BJ (cell line): ENCODE measurements around the gene EXOC3. TPM values are rescaled to one million over a fixed set of nuclear protein-coding genes. Genes with fewer than 3 reads are reported as not detected.

Experiments used
- CTCF ChIA-PET: fragments of 350-600 bp; formaldehyde crosslinking; extraction: SDS; loops from one replicate; lab custom pipeline; 2021; ENCODE audit warnings: antibody characterized with exemption, inconsistent platforms; lab: Yijun Ruan, JAX
- POLR2A ChIA-PET: fragments of 300-600 bp; sonication (Branson Sonifier 250); formaldehyde crosslinking; extraction: SDS; loops from one replicate; lab custom pipeline; 2021; ENCODE audit warnings: antibody characterized with exemption; lab: Charles Lee
- DNase-seq: peaks from one replicate; pipeline ENCODE4 v3.0.0-alpha.2; 2011; ENCODE audit warnings: low read depth
- H3K27me3 ChIP-seq: 2 replicates; pipeline ENCODE4 v1.6.0; 2011; ENCODE audit warnings: low read length; ENCODE audit not compliant: control insufficient read depth, insufficient read depth
- H3K36me3 ChIP-seq: 2 replicates; pipeline ENCODE4 v1.5.1; 2011; ENCODE audit warnings: low read length; ENCODE audit not compliant: control insufficient read depth, insufficient read depth
- H3K4me3 ChIP-seq: 2 replicates; pipeline ENCODE4 v1.5.1; 2011; ENCODE audit warnings: low read depth, mild to moderate bottlenecking, control low read depth, low read length
- polyA plus RNA-seq: library from polyadenylated mRNA; depleted of rRNA; stranded (reverse); fragments of >200 nt; gene quantifications from 2 replicates; pipeline ENCODE4 v1.2.3, GENCODE V29; 2011
- TF ChIP-seq, protein P1 (sequence below): IDR thresholded peaks from 2 replicates; pipeline ENCODE4 v1.5.1; 2011; ENCODE audit warnings: low read depth, mild to moderate bottlenecking, control low read depth, inconsistent platforms, low read length, moderate library complexity; ENCODE audit not compliant: insufficient read depth

The EXOC3 gene
- polyA plus RNA-seq, 1 experiment: 32.1 TPM

- TF ChIP-seq, protein P1, sequence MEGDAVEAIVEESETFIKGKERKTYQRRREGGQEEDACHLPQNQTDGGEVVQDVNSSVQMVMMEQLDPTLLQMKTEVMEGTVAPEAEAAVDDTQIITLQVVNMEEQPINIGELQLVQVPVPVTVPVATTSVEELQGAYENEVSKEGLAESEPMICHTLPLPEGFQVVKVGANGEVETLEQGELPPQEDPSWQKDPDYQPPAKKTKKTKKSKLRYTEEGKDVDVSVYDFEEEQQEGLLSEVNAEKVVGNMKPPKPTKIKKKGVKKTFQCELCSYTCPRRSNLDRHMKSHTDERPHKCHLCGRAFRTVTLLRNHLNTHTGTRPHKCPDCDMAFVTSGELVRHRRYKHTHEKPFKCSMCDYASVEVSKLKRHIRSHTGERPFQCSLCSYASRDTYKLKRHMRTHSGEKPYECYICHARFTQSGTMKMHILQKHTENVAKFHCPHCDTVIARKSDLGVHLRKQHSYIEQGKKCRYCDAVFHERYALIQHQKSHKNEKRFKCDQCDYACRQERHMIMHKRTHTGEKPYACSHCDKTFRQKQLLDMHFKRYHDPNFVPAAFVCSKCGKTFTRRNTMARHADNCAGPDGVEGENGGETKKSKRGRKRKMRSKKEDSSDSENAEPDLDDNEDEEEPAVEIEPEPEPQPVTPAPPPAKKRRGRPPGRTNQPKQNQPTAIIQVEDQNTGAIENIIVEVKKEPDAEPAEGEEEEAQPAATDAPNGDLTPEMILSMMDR: no peak
- ChIA-PET POLR2A (no interaction called here), CTCF (interaction anchor here (0.9 to 3.0 kb wide), 2 partner anchors 9 to 26 kb away, joined by 3 to 17 read pairs; no protein-coding TSS in a partner anchor)
- no peak overlapping the region for H3K4me3 ChIP-seq
- peaks cover 33% of the 10 kb centered on the region for H3K36me3 ChIP-seq
- no peaks in the 10 kb centered on the region for H3K27me3 ChIP-seq
- DNase-seq: no peak
Observed at GRCh38 chr5:455806-456205, 12.8 kb downstream of the EXOC3 start.

- CTCF ChIA-PET: interaction anchor here (1.2 to 3.0 kb wide), 3 partner anchors 10 to 16 kb away, joined by 3 to 17 read pairs (median 5); no protein-coding TSS in a partner anchor
- DNase-seq: no peak
- TF ChIP-seq, protein P1: no peak
- Histone ChIP-seq H3K36me3 (peaks cover 33% of the 10 kb centered on the region), H3K27me3 (no peaks in the 10 kb centered on the region), H3K4me3 (no peak overlapping the region)
- POLR2A ChIA-PET: no interaction called here
Observed at GRCh38 chr5:456351-457194, 13.6 kb downstream of the EXOC3 start.

DNA sequence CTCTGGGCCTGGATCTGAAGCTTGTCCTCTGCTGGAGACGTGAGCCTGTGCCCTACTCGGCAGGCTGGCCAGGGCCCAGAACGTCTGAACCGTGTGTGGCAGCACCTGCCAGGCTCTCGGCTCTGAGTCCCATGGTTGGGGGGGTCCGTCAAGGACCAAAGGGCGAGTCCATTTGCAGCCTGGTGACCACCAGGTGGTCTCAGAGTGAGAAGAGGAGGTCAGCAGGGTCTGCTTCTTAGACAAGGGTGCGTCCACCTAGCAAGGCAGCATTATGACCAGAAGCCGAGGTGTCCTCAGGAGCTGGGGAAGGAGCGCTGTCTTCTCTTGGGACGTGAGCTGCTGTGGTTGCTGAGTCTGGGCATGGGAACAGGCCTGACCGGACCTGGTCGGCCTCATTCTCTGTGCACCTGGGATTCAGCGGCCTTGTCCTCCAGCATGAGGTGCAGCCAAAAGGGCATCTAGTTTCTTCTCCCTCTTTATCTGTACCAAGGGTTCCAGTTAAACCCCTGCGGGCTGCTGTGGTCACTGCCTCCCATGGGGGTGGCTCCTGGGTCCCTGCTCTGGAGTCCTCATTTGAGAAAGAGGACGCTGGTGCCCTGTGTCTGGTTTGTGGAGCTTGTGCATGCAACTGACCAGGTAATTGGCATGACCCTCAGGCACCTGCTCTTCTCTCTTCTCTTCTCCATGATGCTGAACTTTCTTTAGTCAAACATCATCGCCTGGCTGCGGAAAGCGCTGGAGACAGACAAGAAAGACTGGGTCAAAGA is 14.4 kb downstream of the EXOC3 start:
- TF ChIP-seq, protein P1: no peak
- no peaks in the 10 kb centered on the region for H3K27me3 ChIP-seq
- DNase-seq: no peak
- H3K4me3 ChIP-seq: no peak overlapping the region
- peaks cover 34% of the 10 kb centered on the region for H3K36me3 ChIP-seq
- CTCF ChIA-PET: interaction anchor here (1.2 to 3.0 kb wide), 3 partner anchors 11 to 15 kb away, joined by 3 to 17 read pairs (median 5); no protein-coding TSS in a partner anchor
- POLR2A ChIA-PET: no interaction called here

- Histone ChIP-seq H3K36me3 (peaks cover 31% of the 10 kb centered on the region), H3K27me3 (no peaks in the 10 kb centered on the region), H3K4me3 (no peak overlapping the region)
- ChIA-PET POLR2A (interaction anchor here (0.6 kb wide), 1 partner anchor 64 kb away, joined by 14 read pairs; no protein-coding TSS in a partner anchor), CTCF (interaction anchor here (0.8 kb wide), 1 partner anchor 11 kb away, joined by 3 read pairs; no protein-coding TSS in a partner anchor)
- TF ChIP-seq, protein P1: no peak
- peak; percentile 31 for DNase-seq
Observed at GRCh38 chr5:458547-459353, 15.8 kb downstream of the EXOC3 start.
